Astrocyte (in vitro differentiated cells and primary cell): ENCODE measurements around the gene CYP4F12. TPM values are rescaled to one million over a fixed set of nuclear protein-coding genes. Genes with fewer than 3 reads are reported as not detected.
A peak's percentile ranks its signal among the peaks of the same experiment; 100 is the strongest.

ENCODE experiments used
- DNase-seq: peaks from one replicate; pipeline ENCODE4 v3.0.0-alpha.2; 2010; ENCODE audit warnings: low read depth
- FAIRE-seq: peaks from 2 replicates; lab custom pipeline; 2011; peaks lifted over from hg19 to GRCh38; lab: Jason Lieb, UNC
- H2AFZ ChIP-seq: 2 replicates; pipeline ENCODE4 v1.6.0; 2012; ENCODE audit warnings: low read depth, low read length, inconsistent platforms
- H3K27ac ChIP-seq: 2 replicates; pipeline ENCODE4 v1.5.1; 2011; ENCODE audit warnings: low read depth, low read length, inconsistent platforms
- H3K27me3 ChIP-seq: 2 replicates; pipeline ENCODE4 v1.6.0; 2011; ENCODE audit warnings: low read length, inconsistent platforms; ENCODE audit not compliant: insufficient read depth
- H3K36me3 ChIP-seq: 2 replicates; pipeline ENCODE4 v1.5.1; 2011; ENCODE audit warnings: low read length, inconsistent platforms; ENCODE audit not compliant: insufficient read depth
- H3K4me1 ChIP-seq: 2 replicates; pipeline ENCODE4 v1.5.1; 2011; ENCODE audit warnings: low read length, inconsistent platforms; ENCODE audit not compliant: insufficient read depth
- H3K4me2 ChIP-seq: 2 replicates; pipeline ENCODE4 v1.6.0; 2012; ENCODE audit warnings: low read length, inconsistent platforms
- H3K4me3 ChIP-seq: 2 replicates; pipeline ENCODE4 v1.5.1; 2011; ENCODE audit warnings: low read depth, mild to moderate bottlenecking, low read length, inconsistent platforms; ENCODE audit not compliant: insufficient read depth
- H3K79me2 ChIP-seq: 2 replicates; pipeline ENCODE4 v1.6.0; 2012; ENCODE audit warnings: mild to moderate bottlenecking, low read length, inconsistent platforms; ENCODE audit not compliant: insufficient read depth
- H3K9ac ChIP-seq: 2 replicates; pipeline ENCODE4 v1.6.0; 2012; ENCODE audit warnings: mild to moderate bottlenecking, low read length, inconsistent platforms
- H3K9me3 ChIP-seq: 2 replicates; pipeline ENCODE4 v1.5.1; 2012; ENCODE audit warnings: low read depth, mild to moderate bottlenecking, low read length, inconsistent platforms; ENCODE audit not compliant: insufficient read depth
- H4K20me1 ChIP-seq: 2 replicates; pipeline ENCODE4 v1.6.0; 2012; ENCODE audit warnings: low read length, inconsistent platforms; ENCODE audit not compliant: insufficient read depth
- H3K27ac Mint-ChIP-seq: one replicate; pipeline ENCODE4 v1.8.0; 2021; ENCODE audit warnings: mild to moderate bottlenecking, mixed read lengths; ENCODE audit not compliant: unreplicated experiment
- H3K27me3 Mint-ChIP-seq: one replicate; pipeline ENCODE4 v1.8.0; 2021; ENCODE audit warnings: low read depth, mixed read lengths; ENCODE audit not compliant: unreplicated experiment
- H3K36me3 Mint-ChIP-seq: one replicate; pipeline ENCODE4 v1.8.0; 2021; ENCODE audit warnings: low read depth, mixed read lengths; ENCODE audit not compliant: unreplicated experiment
- H3K4me1 Mint-ChIP-seq: one replicate; pipeline ENCODE4 v1.8.0; 2021; ENCODE audit warnings: low read depth, mixed read lengths; ENCODE audit not compliant: unreplicated experiment
- H3K4me3 Mint-ChIP-seq: one replicate; pipeline ENCODE4 v1.8.0; 2021; ENCODE audit warnings: mild to moderate bottlenecking, moderate library complexity, mixed read lengths; ENCODE audit not compliant: unreplicated experiment
- H3K9me3 Mint-ChIP-seq: one replicate; pipeline ENCODE4 v1.8.0; 2021; ENCODE audit warnings: mild to moderate bottlenecking, mixed read lengths; ENCODE audit not compliant: unreplicated experiment
- EZH2 ChIP-seq: IDR thresholded peaks from 2 replicates; pipeline ENCODE4 v1.6.1; 2012; ENCODE audit warnings: mild to moderate bottlenecking, low read length, inconsistent platforms; ENCODE audit not compliant: insufficient read depth
- total RNA-seq: library from RNA; stranded (reverse); gene quantifications from 2 replicates; pipeline ENCODE4 v1.2.1, GENCODE V29; 2021
- TF ChIP-seq, protein P1 (sequence below): IDR thresholded peaks from 2 replicates; pipeline ENCODE4 v1.5.1; 2011; ENCODE audit warnings: low read depth, mild to moderate bottlenecking, inconsistent platforms, low read length, moderate library complexity; ENCODE audit not compliant: insufficient read depth

Gene CYP4F12
- total RNA-seq, 1 donor from 2014 or later, result not detected

DNA sequence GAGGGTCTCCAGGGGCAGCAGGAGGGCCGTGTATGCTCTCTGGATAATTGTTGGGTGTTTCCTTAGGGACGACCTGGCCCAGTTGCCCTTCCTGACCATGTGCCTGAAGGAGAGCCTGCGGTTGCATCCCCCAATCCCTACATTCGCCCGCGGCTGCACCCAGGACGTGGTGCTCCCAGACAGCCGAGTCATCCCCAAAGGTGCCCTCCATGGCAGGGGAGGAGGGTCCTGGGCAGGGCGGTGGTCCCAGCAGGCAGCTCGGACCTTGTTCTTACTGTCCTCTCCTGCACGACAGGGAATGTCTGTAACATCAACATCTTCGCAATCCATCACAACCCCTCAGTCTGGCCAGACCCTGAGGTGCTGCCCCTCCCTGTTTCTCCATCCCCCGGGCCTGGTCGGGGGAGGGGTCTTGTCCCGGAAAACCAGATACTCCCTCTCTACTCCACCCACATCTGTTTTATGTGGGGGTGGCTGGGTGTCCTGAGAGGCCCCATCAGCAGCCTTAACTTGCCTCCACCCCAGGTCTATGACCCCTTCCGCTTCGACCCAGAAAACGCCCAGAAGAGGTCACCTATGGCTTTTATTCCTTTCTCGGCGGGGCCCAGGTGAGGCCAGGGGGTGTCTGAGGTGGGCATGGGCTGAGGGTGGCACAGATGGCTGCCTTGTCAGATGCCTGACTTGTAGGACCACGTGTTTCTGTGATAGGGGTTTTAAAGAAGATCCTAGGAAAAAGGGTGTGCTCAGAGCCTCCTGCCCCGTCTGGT, 44.5 kb upstream of the CYP4F12 start:
- Mint-ChIP-seq H3K27ac (no peak overlapping the region), H3K36me3 (no peaks in the 10 kb centered on the region), H3K9me3 (peaks cover 7% of the 10 kb centered on the region), H3K27me3 (no peaks in the 10 kb centered on the region), H3K4me3 (no peak overlapping the region), H3K4me1 (no peaks in the 10 kb centered on the region)
- TF ChIP-seq, protein P1, sequence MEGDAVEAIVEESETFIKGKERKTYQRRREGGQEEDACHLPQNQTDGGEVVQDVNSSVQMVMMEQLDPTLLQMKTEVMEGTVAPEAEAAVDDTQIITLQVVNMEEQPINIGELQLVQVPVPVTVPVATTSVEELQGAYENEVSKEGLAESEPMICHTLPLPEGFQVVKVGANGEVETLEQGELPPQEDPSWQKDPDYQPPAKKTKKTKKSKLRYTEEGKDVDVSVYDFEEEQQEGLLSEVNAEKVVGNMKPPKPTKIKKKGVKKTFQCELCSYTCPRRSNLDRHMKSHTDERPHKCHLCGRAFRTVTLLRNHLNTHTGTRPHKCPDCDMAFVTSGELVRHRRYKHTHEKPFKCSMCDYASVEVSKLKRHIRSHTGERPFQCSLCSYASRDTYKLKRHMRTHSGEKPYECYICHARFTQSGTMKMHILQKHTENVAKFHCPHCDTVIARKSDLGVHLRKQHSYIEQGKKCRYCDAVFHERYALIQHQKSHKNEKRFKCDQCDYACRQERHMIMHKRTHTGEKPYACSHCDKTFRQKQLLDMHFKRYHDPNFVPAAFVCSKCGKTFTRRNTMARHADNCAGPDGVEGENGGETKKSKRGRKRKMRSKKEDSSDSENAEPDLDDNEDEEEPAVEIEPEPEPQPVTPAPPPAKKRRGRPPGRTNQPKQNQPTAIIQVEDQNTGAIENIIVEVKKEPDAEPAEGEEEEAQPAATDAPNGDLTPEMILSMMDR, result no peak
- TF ChIP-seq EZH2, result no peak
- Histone ChIP-seq H3K9ac (no peak overlapping the region), H3K4me3 (no peak overlapping the region), H3K79me2 (no peaks in the 10 kb centered on the region), H3K4me1 (no peaks in the 10 kb centered on the region), H3K4me2 (no peak overlapping the region), H2AFZ (no peak overlapping the region), H4K20me1 (no peaks in the 10 kb centered on the region), H3K9me3 (no peaks in the 10 kb centered on the region), H3K36me3 (no peaks in the 10 kb centered on the region), H3K27ac (no peak overlapping the region), H3K27me3 (no peaks in the 10 kb centered on the region)
- DNase-seq (no peak), FAIRE-seq (no peak)

DNA sequence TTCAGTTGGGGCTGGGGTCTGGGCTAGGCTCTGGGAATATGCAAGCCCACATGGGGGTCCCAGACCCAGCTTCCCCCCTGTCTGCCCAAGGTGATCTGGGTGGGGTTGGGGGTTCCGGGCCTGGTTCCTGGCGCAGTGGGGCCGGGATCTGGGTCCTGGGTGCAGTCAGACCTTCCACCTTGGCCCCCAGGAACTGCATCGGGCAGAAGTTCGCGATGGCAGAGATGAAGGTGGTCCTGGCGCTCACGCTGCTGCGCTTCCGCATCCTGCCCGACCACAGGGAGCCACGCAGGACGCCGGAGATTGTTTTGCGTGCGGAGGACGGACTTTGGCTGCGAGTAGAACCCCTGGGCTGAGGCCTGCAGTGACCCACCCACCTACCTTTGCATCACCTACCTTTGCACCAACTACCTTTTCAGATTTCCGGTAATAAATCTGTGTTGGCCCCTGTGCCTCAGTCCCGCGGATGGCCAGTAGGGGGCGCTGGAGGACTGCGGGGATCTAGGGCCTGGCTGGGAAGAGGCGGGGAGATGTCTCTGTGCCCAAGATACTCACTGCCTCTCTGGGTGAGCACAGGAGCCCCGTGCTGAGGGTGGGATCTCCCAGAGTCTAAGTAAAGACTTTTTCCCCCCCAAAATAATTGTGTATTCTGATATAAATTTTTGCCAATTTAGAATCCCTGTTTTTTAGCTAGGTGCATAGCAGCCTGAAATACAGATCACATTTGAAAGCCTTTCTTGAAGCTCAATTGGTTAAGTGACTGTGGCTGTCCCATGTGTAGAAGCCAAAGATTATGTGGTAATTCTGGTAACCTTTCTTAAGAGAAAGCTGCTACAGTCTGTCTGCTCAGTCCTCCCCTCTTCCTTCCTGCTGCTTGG, 43.6 kb upstream of the CYP4F12 start:
- Mint-ChIP-seq H3K27me3 (no peaks in the 10 kb centered on the region), H3K9me3 (peaks cover 7% of the 10 kb centered on the region), H3K27ac (no peak overlapping the region), H3K36me3 (no peaks in the 10 kb centered on the region), H3K4me3 (no peak overlapping the region), H3K4me1 (no peaks in the 10 kb centered on the region)
- H3K27me3 ChIP-seq, result no peaks in the 10 kb centered on the region
- TF ChIP-seq EZH2, result no peak
- TF ChIP-seq, protein P1, result peak; percentile 57
- no peak overlapping the region for H2AFZ ChIP-seq
- H3K79me2 ChIP-seq, result no peaks in the 10 kb centered on the region
- no peaks in the 10 kb centered on the region for H3K36me3 ChIP-seq
- H3K4me3 ChIP-seq, result no peak overlapping the region
- no peaks in the 10 kb centered on the region for H4K20me1 ChIP-seq
- FAIRE-seq (no peak), DNase-seq (peak; percentile 2)
- no peak overlapping the region for H3K4me2 ChIP-seq
- H3K27ac ChIP-seq, result no peak overlapping the region
- H3K4me1 ChIP-seq, result no peaks in the 10 kb centered on the region
- no peaks in the 10 kb centered on the region for H3K9me3 ChIP-seq
- H3K9ac ChIP-seq, result no peak overlapping the region
